Measurements from ENCODE around the gene METTL8.
A peak's percentile ranks its signal among the peaks of the same experiment; 100 is the strongest.
"Not testable (repeated sequence)": the region's sequence is repeated elsewhere in the genome, so short reads cannot be mapped to it uniquely, and the experiment has no call there.

METTL8 gene

DNA sequence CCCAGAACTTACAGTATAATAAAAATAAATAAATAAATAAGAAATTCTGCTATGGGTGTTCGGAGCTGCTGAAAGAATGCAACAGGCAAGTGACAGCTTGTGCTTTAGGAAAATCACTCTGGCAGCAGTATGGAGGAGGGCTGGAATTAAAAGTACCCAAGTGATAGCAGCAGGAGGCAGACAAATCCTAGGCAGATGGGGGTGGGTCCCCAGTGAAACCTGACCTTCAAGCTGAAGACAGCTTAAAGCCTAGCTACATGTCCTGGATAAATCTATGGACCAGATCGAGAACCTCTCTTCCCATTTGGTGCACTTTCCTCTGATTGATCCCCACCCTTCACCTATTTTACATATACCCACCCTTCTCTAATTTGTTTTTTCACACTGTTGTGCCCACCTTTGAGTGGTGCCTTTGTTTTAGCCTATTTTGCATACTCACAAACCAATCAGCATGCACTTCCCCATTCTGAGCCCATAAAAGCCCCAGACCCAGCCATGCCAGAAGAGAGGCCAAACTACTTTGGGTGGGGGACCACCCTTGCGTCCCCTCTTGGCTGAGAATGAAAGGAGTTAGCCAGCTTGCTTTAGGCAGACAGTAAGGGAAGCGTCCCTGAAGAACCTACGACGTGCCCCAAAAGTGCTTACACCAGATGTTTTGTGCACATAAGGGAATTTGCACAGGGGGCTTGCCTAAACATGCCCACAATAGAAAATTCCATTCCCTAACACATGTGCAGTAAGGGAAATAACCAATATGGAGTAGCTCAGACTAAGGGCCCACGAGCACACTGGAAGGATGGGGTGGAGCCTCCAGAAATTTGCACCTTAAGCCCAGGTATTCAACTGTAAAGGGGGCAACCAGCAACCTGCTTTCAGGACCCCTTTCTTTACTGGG, 3.0 kb downstream of the METTL8 start:
- no peak for DNase-seq (ENCODE audit: low spot score)

- DNase-seq (ENCODE audit: low spot score), result not testable (repeated sequence)
Observed at GRCh38 chr2:171422710-171423495, 10.9 kb downstream of the METTL8 start.

- no peak for DNase-seq (ENCODE audit: low spot score)
Observed at GRCh38 chr2:171420728-171421563, 12.8 kb downstream of the METTL8 start.

DNA sequence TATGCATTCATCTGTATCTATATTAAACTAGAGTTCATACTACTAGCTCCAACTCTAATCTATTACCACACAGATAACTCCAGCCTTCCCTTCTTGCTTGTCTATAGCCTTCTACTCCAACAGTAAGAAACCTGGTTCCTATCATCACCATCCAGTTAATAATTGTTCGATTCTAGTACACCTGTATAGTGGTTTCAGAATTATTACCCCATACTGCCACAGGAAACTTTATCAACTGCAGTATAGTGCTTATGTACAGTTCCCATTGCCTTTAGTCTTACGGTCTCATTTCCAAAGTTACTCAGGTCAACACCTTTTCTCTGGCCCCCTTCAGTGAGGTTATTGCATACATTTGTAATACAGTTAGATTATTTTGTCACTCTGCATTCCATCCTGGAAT, 14.5 kb downstream of the METTL8 start:
- DNase-seq (ENCODE audit: low spot score), result no peak

DNA sequence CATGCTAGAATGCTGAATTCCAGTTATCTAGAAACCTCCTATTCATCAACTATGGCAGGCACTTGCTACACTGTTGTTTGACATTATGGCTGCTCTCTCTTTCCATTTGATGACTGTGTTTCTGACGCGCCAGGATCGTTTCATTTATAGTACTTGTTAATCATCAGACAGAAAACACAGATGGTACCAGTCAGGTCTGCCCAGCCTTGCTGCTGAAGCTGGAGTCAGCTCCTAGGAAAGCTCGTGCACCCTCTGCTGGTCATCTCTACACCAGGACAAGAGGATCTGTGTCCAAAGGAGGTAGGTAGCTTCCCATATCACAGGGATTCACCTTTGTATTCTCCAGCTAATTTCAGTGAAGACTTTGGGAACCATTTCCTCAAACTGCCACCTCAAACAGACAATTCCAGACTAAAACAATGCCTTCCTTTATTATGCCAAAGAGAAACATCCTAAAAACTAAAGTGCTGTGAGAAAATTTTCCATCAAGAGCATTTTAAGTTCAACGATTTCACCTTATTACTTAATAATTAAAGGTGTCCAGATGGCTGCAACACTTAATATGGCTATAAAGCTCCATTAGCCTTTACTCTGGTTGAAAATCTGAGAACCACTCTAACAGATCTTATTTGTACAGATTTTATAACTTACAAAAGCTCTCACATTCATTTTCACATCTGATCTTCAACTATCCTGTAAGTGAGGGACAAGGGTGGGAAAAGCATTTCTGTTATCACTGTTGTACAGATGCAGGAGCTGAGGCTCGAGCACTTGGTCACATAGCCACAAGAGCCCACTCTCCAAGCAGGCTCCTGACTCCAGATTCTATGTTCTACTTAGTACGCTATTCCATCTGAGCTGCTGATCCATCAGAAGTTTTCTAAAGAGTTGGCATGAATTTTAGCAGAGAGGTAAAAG, 17.5 kb downstream of the METTL8 start:
- peak; percentile 81 for DNase-seq (ENCODE audit: low spot score)

DNA sequence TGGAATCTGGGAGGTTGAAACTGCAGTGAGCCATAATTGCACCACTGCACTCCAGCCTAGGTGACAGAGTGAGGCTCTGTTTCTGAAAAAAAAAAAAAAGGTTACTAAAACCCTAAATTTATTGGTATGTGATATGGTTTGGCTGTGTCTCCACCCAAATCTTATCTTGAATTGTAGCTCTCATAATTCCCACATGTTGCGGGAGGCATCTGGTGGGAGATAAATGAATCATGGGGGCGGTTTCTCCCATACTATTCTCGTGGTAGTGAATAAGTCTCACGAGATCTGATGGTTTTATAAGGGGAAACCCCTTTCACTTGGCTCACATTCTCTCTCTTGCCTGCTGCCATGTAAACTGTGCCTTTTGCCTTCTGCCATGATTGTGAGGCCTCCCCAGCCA, 19.1 kb downstream of the METTL8 start:
- DNase-seq (ENCODE audit: low spot score), result not testable (repeated sequence)

GRCh38 chr2:171412571-171413175, 21.1 kb downstream of the METTL8 start:
- DNase-seq (ENCODE audit: low spot score), result no peak

- no peak for DNase-seq (ENCODE audit: low spot score)
Observed at GRCh38 chr2:171411791-171412483, 21.9 kb downstream of the METTL8 start.

GRCh38 chr2:171411214-171411613, 22.6 kb downstream of the METTL8 start:
- DNase-seq (ENCODE audit: low spot score), result no peak

- no peak for DNase-seq (ENCODE audit: low spot score)
Observed at GRCh38 chr2:171410624-171411023, 23.2 kb downstream of the METTL8 start.

- DNase-seq (ENCODE audit: low spot score), result no peak
Observed at GRCh38 chr2:171410101-171410500, 23.7 kb downstream of the METTL8 start.

DNA sequence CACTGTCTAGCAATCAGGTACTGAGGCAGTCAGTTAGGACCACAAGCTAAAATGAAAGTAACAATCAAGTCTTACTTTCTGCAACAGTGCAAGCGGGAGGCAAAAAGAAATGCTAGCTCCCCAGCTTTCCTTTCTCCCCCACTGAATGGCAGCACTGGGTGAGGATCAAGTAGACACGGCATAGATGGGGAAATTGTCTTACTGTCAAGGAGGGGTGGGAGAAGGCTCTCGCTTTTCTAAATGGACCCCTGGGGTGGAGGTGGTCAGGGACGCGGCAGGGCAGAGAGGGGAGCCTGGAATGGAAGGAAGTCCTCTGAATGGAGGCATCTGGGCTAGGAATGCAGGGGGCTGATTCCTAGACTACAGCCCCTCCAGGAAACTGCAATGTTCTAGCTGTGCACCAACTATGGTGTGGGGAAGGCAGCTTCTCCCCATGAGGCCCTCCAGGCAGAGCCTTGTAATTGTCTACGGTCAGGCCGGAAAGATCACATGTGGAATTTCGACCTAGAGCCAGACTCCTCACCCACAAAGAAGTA, 24.3 kb downstream of the METTL8 start:
- no peak for DNase-seq (ENCODE audit: low spot score)

DNA sequence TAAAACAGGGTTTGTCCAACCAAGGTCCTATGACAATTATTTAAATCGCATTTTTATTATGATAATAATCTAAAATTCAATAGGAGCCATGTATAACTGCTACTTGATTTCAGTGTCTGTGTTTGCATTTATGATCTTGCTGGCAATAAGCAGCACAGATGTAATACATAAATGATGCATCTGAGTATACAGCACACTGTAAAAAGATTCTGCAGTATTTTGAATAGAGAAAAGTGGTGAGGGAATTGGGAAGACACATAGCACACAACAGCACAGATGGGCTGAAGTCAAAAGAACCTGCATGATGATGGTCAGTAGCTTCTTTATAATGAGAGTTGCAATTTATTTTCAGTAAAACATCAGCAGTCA, 26.1 kb downstream of the METTL8 start:
- no peak for DNase-seq (ENCODE audit: low spot score)

- no peak for DNase-seq (ENCODE audit: low spot score)
Observed at GRCh38 chr2:171407030-171407675, 26.6 kb downstream of the METTL8 start.

DNA sequence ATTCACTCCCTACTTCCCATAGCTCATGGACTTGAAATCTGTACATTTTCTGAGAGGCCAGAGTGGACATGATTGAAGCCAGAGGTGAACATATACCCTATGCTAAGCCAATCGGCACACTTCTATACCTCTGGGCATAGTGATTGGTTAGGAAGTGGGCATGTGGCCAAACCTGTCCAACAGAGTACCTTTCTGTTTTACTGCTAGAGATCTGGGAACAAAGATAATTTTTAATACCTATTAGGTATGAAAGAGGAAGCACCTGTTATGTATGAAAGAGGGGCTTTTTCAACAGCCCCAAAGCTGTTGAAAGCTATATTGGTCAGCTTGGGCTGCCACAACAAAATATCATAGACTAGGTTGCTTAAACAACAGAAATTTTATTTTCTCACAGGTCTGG, 27.7 kb downstream of the METTL8 start:
- DNase-seq (ENCODE audit: low spot score), result no peak

GRCh38 chr2:171405546-171405945, 28.2 kb downstream of the METTL8 start:
- no peak for DNase-seq (ENCODE audit: low spot score)

DNA sequence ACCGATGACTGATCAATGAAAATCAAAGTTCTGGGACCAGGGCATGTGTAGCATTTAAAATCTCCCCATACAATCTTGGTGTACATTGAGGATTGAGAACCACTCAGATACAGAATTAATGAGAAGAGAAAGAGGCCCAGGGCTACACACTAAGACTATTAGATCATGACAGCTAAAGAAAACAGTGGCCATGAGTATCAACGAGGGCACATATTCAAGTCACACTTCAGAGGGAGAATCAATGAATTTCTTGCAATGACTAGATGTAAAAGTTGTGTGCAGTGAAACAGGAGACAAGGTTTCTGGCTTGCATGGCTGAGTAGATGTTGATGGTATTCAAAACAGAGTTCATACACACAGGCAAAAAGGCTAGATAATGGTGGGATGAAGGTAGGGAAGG, 29.1 kb downstream of the METTL8 start:
- DNase-seq (ENCODE audit: low spot score), result no peak

- DNase-seq (ENCODE audit: low spot score), result no peak
Observed at GRCh38 chr2:171404261-171404660, 29.5 kb downstream of the METTL8 start.

GRCh38 chr2:171402906-171403580, 30.7 kb downstream of the METTL8 start:
- DNase-seq (ENCODE audit: low spot score), result no peak

All from CD4-positive, alpha-beta T cell treated with Interleukin-15 for 4 hours (primary cell).